ENCODE data around the gene NDUFS1. TPM values are rescaled to one million over a fixed set of nuclear protein-coding genes. Genes with fewer than 3 reads are reported as not detected.

The NDUFS1 gene
- total and polyA plus RNA-seq, 9 of the 15 experiments (the other 6 are each of a cell fraction or from before 2014, with no cell fraction given), result 75.0 to 130 (median 91.5) TPM

DNA sequence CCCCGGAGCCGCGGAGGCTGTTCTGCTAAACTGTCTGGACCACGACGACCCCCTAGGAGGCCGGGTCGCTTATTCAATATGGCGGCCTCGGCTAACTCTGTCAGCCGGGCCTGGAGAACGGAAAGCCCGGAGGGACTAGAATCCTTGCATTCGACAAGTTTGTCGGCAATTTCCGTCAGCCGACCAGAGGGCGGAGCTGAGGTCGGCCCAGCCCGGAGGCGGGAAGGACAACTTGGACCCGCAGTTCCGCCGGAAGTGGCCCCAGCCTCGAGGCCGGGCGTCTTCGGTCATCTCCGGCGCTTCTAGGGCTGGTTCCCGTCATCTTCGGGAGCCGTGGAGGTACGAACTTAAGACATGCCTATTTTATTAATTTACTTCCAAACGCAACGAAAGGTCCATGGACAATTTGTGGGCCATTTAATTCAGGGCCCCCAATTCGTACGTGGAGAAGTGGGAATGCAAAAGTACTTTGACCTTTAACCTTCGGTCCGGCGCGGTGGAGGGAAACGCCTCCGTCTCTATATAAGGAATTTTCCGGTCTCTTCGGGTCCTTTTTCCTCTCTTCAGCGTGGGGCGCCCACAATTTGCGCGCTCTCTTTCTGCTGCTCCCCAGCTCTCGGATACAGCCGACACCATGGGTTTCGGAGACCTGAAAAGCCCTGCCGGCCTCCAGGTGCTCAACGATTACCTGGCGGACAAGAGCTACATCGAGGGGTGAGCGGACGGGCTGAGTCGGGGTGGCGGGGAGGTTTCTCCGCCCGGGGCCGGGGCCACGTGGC, at the start of gene NDUFS1, which contains the start of gene EEF1B2 (continued):
- TF ChIP-seq, protein P1, sequence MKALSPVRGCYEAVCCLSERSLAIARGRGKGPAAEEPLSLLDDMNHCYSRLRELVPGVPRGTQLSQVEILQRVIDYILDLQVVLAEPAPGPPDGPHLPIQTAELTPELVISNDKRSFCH (CRISPR knock-in tag; IDR thresholded peaks at IDR 0.05), result no peak
- TF ChIP-seq, protein P1 (tag; IDR thresholded peaks at IDR 0.05), result no peak
- TF ChIP-seq, protein P2, sequence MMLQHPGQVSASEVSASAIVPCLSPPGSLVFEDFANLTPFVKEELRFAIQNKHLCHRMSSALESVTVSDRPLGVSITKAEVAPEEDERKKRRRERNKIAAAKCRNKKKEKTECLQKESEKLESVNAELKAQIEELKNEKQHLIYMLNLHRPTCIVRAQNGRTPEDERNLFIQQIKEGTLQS (IDR thresholded peaks at IDR 0.05), result no peak
- TF ChIP-seq, protein P2 (CRISPR knock-in tag; conservative IDR thresholded peaks at IDR 0.05), result no peak
- no peak for TF ChIP-seq HMG20A (CRISPR knock-in tag; conservative IDR thresholded peaks at IDR 0.05)
- TF ChIP-seq ZSCAN32 (CRISPR knock-in tag; IDR thresholded peaks at IDR 0.05), result no peak
- TF ChIP-seq ZFPM2 (CRISPR knock-in tag; IDR thresholded peaks at IDR 0.05), result no peak
- TF ChIP-seq, protein P3, sequence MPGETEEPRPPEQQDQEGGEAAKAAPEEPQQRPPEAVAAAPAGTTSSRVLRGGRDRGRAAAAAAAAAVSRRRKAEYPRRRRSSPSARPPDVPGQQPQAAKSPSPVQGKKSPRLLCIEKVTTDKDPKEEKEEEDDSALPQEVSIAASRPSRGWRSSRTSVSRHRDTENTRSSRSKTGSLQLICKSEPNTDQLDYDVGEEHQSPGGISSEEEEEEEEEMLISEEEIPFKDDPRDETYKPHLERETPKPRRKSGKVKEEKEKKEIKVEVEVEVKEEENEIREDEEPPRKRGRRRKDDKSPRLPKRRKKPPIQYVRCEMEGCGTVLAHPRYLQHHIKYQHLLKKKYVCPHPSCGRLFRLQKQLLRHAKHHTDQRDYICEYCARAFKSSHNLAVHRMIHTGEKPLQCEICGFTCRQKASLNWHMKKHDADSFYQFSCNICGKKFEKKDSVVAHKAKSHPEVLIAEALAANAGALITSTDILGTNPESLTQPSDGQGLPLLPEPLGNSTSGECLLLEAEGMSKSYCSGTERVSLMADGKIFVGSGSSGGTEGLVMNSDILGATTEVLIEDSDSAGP (CRISPR knock-in tag; IDR thresholded peaks at IDR 0.05), result no peak
- no peak for TF ChIP-seq JUNB (CRISPR knock-in tag; conservative IDR thresholded peaks at IDR 0.05)
- TF ChIP-seq, protein P4, sequence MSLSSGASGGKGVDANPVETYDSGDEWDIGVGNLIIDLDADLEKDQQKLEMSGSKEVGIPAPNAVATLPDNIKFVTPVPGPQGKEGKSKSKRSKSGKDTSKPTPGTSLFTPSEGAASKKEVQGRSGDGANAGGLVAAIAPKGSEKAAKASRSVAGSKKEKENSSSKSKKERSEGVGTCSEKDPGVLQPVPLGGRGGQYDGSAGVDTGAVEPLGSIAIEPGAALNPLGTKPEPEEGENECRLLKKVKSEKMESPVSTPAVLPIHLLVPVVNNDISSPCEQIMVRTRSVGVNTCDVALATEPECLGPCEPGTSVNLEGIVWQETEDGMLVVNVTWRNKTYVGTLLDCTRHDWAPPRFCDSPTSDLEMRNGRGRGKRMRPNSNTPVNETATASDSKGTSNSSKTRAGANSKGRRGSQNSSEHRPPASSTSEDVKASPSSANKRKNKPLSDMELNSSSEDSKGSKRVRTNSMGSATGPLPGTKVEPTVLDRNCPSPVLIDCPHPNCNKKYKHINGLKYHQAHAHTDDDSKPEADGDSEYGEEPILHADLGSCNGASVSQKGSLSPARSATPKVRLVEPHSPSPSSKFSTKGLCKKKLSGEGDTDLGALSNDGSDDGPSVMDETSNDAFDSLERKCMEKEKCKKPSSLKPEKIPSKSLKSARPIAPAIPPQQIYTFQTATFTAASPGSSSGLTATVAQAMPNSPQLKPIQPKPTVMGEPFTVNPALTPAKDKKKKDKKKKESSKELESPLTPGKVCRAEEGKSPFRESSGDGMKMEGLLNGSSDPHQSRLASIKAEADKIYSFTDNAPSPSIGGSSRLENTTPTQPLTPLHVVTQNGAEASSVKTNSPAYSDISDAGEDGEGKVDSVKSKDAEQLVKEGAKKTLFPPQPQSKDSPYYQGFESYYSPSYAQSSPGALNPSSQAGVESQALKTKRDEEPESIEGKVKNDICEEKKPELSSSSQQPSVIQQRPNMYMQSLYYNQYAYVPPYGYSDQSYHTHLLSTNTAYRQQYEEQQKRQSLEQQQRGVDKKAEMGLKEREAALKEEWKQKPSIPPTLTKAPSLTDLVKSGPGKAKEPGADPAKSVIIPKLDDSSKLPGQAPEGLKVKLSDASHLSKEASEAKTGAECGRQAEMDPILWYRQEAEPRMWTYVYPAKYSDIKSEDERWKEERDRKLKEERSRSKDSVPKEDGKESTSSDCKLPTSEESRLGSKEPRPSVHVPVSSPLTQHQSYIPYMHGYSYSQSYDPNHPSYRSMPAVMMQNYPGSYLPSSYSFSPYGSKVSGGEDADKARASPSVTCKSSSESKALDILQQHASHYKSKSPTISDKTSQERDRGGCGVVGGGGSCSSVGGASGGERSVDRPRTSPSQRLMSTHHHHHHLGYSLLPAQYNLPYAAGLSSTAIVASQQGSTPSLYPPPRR (CRISPR knock-in tag; IDR thresholded peaks at IDR 0.05; ENCODE audit: borderline replicate concordance), result no peak
- TF ChIP-seq ZNF444 (CRISPR knock-in tag; IDR thresholded peaks at IDR 0.05), result no peak
- no peak for TF ChIP-seq TAL1 (IDR thresholded peaks at IDR 0.05)
- TF ChIP-seq KDM4B (IDR thresholded peaks at IDR 0.05; ENCODE audit: borderline replicate concordance in 2 of 2, low read depth in 1 of 2), result no peak
- TF ChIP-seq, protein P5, sequence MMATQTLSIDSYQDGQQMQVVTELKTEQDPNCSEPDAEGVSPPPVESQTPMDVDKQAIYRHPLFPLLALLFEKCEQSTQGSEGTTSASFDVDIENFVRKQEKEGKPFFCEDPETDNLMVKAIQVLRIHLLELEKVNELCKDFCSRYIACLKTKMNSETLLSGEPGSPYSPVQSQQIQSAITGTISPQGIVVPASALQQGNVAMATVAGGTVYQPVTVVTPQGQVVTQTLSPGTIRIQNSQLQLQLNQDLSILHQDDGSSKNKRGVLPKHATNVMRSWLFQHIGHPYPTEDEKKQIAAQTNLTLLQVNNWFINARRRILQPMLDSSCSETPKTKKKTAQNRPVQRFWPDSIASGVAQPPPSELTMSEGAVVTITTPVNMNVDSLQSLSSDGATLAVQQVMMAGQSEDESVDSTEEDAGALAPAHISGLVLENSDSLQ (IDR thresholded peaks at IDR 0.05), result peak; percentile 45; the same call in 1 of the 2 replicates
- TF ChIP-seq, protein P6, sequence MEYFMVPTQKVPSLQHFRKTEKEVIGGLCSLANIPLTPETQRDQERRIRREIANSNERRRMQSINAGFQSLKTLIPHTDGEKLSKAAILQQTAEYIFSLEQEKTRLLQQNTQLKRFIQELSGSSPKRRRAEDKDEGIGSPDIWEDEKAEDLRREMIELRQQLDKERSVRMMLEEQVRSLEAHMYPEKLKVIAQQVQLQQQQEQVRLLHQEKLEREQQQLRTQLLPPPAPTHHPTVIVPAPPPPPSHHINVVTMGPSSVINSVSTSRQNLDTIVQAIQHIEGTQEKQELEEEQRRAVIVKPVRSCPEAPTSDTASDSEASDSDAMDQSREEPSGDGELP (CRISPR knock-in tag; IDR thresholded peaks at IDR 0.05; ENCODE audit: borderline replicate concordance), result peak; percentile 68; the same call in 1 of the 2 replicates
- TF ChIP-seq ZNF699 (CRISPR knock-in tag; IDR thresholded peaks at IDR 0.05; ENCODE audit: insufficient replicate concordance), result no peak
- TF ChIP-seq ZNF644 (tag; IDR thresholded peaks at IDR 0.05; ENCODE audit: low read depth), result no peak
- no peak for TF ChIP-seq SMARCA4 (IDR thresholded peaks at IDR 0.05)

Measured in K562 (cell line).